ENCODE measurements around the gene BTBD3.

BTBD3 gene

DNA sequence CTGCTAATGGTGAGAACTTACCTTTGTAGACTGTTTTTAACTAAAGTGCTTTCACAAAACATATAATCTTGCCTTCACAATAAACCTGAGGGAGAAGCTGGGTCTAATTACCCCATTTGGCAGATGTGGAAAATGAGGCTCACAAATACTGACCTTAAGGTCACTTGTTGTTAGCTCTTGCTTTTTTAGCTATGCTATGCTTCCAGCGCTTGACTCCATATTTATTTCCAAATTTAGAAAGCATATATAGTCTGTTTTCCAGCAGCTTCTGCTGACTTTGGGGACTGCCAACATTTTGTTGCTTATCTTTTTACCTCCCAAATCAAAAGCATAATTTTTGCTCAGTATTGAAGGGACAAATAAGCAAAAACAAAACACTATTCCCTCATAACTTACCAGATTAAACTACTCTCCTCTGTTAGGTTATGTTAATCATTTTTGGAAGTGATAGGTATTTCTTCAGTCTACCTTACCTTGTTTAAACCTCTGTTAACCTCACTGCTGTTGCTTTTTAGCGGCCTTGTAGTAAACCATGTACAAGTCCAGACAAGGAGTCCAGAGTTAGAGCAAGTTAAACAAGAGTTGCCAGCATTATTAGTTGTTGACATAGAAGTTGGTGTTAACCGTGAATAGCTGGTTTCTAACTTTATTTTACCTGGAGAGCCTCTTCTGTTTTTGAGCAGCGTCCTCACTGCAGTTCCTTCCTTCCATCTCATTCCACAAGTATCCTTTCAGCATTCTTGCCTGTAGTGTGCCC lies 4.9 kb upstream of the BTBD3 start:
- no peak for DNase-seq (ENCODE audit: low read depth in 2 of 2)

GRCh38 chr20:11918391-11918845 lies 725 bp downstream of the BTBD3 start:
- no peak for DNase-seq (ENCODE audit: low read depth in 2 of 2)

- no peak for DNase-seq (ENCODE audit: low read depth in 2 of 2)
Observed at GRCh38 chr20:11918981-11919380, 1.3 kb downstream of the BTBD3 start.

DNA sequence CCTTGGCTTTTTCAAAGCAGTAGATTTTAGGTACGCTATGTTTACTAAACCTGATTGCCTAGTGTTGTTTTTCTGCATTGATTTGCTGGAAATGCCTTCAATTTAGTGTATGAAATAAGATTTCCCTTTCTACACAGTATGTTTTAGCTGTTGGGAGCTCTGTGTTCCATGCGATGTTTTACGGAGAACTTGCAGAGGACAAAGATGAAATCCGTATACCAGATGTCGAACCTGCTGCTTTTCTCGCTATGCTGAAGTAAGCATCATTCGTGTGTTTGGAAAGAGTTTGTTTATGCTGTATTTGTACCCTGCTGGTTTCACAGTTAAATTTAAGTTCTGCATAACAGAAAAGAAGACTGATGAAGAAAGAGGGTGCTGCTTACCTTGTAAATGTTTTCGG lies 1.9 kb downstream of the BTBD3 start:
- no peak for DNase-seq (ENCODE audit: low read depth in 2 of 2)

DNA sequence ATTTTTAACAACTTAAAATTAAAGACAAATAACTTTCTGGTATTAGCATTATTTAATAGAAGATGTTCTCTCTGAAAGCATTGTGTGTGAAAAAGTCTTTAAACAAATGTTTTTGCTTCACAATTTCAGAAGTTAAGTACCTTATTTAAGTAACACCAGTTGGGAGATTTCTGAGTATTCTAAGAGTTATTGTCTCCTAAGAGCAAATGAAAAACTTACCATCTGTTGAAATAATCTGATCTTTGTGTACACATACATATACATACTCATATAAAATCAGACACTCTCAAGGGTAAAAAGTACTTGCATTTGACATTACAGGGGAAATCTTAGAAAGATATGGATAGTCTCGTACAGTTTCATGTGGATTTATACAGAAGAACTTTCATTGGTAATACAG lies 2.4 kb downstream of the BTBD3 start:
- DNase-seq (ENCODE audit: low read depth in 2 of 2): no peak

DNA sequence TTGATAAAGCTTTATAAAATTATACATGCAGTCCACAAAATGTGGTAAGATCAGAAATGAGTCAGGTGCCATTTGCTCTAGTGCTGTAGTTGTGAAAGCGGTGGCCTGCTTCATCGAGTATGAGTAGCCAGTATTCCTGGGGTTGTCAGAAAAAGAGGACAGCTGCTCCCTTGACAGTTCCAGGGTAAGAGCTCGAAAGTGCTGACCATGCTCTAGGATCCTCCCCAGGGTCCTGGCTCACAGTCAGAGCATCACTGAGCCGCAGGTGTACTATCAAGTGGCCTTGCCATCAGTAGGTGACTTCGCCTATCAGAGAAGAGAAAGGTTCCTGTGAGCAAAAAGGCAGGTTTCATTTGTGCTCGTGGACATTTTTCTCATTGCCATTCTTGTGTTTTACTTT lies 3.6 kb downstream of the BTBD3 start:
- DNase-seq (ENCODE audit: low read depth in 2 of 2): no peak

DNA sequence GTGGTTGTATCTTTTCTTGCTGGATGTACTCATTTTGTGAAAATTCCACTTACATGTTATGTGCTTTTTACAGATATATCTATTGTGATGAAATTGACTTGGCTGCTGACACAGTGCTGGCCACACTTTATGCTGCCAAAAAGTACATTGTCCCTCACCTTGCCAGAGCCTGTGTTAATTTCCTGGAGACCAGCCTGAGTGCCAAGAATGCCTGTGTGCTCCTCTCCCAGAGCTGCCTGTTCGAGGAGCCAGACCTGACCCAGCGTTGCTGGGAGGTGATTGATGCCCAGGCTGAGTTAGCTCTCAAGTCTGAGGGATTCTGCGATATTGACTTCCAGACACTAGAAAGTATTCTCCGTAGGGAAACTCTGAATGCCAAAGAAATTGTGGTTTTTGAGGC lies 4.9 kb downstream of the BTBD3 start:
- DNase-seq (ENCODE audit: low read depth in 2 of 2): no peak

- no peak for DNase-seq (ENCODE audit: low read depth in 2 of 2)
Observed at GRCh38 chr20:11924923-11925322, 7.2 kb downstream of the BTBD3 start.

- DNase-seq (ENCODE audit: low read depth in 2 of 2): no peak
Observed at GRCh38 chr20:11926292-11926998, 8.8 kb downstream of the BTBD3 start.

DNA sequence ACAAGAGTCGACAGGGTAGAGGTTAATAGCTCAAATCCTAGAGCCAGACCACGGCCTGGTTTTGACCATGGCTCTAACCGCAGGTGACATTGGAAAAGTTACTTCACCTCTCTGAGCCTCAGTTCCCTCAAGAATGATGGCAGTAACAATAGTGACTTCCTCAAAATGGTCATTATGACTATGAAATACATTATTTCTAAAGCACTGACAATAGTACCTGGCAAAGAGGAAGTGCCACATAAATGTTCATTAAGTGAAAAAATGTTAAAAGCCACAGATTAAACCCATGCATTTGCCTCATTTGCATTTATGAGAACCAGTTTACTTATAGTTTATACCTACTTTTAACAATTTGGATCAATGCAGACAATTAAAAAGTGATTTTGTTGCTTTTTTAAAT lies 12.3 kb downstream of the BTBD3 start:
- DNase-seq (ENCODE audit: low read depth in 2 of 2): no peak

- no peak for DNase-seq (ENCODE audit: low read depth in 2 of 2)
Observed at GRCh38 chr20:11935212-11936154, 17.8 kb downstream of the BTBD3 start.

GRCh38 chr20:11936157-11936556 lies 18.5 kb downstream of the BTBD3 start:
- DNase-seq (ENCODE audit: low read depth in 2 of 2): no peak

- no peak for DNase-seq (ENCODE audit: low read depth in 2 of 2)
Observed at GRCh38 chr20:11937230-11937629, 19.5 kb downstream of the BTBD3 start.

DNA sequence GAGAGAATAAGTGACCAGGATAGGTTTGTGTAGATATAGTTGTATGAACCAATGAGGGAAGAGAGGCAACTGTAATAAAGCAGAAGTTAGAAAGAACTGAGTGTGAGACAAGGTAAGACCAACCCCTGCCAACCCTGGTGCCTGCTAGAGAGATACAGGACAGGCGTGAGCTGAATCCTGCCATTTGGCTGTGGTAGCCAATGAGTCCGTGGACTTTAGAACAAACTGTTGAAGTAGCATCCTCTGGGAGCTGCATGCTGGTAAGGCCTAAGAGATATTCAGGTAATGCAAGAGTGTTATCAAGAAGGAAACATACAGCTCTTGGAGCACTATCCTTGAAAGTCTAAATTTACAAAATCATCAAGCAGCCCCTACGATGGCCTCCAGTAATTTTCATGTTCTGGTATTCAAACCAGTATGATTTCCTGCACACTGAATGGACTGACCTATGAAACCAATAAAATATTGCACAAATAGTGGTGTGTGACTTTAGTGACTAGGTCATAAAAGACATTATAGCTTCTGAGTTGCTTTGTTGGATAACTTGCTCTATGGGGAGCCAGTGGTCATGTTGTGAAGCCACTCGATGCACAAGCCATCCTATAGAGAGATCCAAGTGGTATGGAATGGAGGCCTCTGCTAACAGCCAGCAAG lies 24.0 kb downstream of the BTBD3 start:
- DNase-seq (ENCODE audit: low read depth in 2 of 2): no peak

DNA sequence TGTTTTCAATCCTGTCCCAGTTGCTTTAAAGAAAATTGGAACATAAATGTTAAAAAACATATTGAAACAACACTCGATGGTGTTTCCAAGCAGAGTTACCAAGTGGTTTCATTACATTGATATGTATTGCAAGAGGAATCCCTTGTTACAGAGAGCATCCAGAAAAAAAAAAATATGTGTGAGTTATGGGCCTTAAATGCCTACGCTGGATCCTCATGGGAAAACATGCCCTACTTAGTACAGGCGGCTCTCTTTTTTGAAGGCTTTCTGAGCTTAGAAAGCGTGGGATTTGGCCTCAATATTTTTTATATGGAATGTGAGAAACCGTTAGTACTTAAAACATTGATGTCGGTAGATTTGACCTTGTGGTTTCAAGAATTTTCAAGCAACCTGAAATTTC lies 26.1 kb downstream of the BTBD3 start:
- DNase-seq (ENCODE audit: low read depth in 2 of 2): no peak

GRCh38 chr20:11948806-11949205 lies 31.1 kb downstream of the BTBD3 start:
- DNase-seq (ENCODE audit: low read depth in 2 of 2): no peak

DNA sequence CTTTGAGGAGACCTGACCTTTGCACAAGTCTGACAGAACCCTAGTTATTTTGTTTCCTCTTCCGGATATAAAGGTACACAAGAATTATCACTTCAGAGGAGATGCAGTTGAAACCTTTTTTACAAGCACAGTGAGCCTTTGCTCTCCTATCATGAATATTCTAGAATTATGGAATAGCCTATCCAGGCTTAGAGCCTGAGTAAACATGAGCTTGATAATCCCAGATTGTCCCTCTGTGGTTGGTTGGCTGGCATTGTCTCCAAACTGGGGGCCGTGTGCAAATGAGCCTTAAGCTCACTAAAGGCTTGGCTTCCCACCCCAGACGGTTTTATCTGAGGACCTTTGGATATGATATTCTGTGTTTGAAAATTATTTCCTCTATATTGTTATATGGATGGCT lies 32.0 kb downstream of the BTBD3 start:
- DNase-seq (ENCODE audit: low read depth in 2 of 2): no peak

GRCh38 chr20:11951696-11952095 lies 34.0 kb downstream of the BTBD3 start:
- no peak for DNase-seq (ENCODE audit: low read depth in 2 of 2)

GRCh38 chr20:11952639-11953038 lies 34.9 kb downstream of the BTBD3 start:
- DNase-seq (ENCODE audit: low read depth in 2 of 2): no peak

- no peak for DNase-seq (ENCODE audit: low read depth in 2 of 2)
Observed at GRCh38 chr20:11957911-11958310, 40.2 kb downstream of the BTBD3 start.

DNA sequence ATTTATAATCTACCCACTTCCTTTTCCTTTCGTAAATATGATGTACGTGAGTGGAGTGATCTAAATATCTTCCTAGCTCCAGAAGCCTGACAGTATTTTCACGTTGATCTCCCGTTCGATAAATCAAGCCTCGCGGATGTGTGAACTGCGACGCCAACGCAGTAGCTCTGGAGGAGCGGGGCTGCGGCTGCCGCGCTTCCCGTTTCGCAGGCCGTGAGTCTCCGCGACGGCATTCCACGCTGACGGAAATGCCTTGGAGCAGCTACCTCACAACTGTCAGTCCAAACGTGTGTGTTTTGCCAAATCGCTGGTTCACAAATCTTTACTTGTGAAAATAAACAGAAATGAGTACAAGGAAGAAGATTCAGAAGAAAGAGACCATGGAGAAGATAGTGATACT lies 41.2 kb downstream of the BTBD3 start:
- no peak for DNase-seq (ENCODE audit: low read depth in 2 of 2)

GRCh38 chr20:11965602-11966001 lies 47.9 kb downstream of the BTBD3 start:
- DNase-seq (ENCODE audit: low read depth in 2 of 2): no peak
